Psoas muscle (tissue), 8 donors: ENCODE measurements around the gene VPS26A. TPM values are rescaled to one million over a fixed set of nuclear protein-coding genes. Genes with fewer than 3 reads are reported as not detected.

ENCODE experiments used
- ATAC-seq, 4 donors: fragments of 200-7000 bp; cut with Tn5 transposase; one replicate each; pipeline ENCODE4 v1.9.1; 2020; ENCODE audit warnings: moderate library complexity in 3 of 4, mild to moderate bottlenecking in 2 of 4
- DNase-seq, 2 donors: peaks; one replicate each; pipeline ENCODE4 v3.0.0-alpha.2; 2020
- H3K27ac ChIP-seq: fragments of 200-600 bp; one replicate; pipeline ENCODE4 v1.8.0; 2022
- H3K27me3 ChIP-seq, 3 donors: fragments of 200-600 bp in 1 of 3; one replicate each; pipeline versions ENCODE4 v1.6.1 to v1.8.0; 2013 to 2022; ENCODE audit warnings: low read length in 2 of 3, mild to moderate bottlenecking in 2 of 3, moderate library complexity in 1 of 3; ENCODE audit not compliant: insufficient read depth in 3 of 3
- H3K36me3 ChIP-seq, 2 donors: fragments of 200-600 bp in 1 of 2; one replicate each; pipeline versions ENCODE4 v1.6.1 to v1.8.0; 2013 to 2022; ENCODE audit warnings: low read depth in 1 of 2, mild to moderate bottlenecking in 1 of 2, moderate library complexity in 1 of 2; ENCODE audit not compliant: insufficient read depth in 1 of 2
- H3K4me1 ChIP-seq: fragments of 200-600 bp; one replicate; pipeline ENCODE4 v1.8.0; 2022
- H3K4me3 ChIP-seq: fragments of 200-600 bp; one replicate; pipeline ENCODE4 v1.8.0; 2022; ENCODE audit warnings: mild to moderate bottlenecking
- H3K9me3 ChIP-seq: fragments of 200-600 bp; one replicate; pipeline ENCODE4 v1.8.0; 2022
- CTCF ChIP-seq: fragments of 200-600 bp; IDR thresholded peaks from one replicate; pipeline ENCODE4 v1.8.0; 2022; ENCODE audit warnings: antibody characterized with exemption
- WGBS, 3 donors: extraction: QIAGEN DNeasy Blood & Tissue Kit; methylation state at CpG; one replicate each; pipeline versions ENCODE4 v1.1.6 to v1.1.7; 2013; 5-methylcytosine and 5-hydroxymethylcytosine counted together
- intact Hi-C, 2 donors: fragments of 100-400 bp; cut with DNase I; formaldehyde crosslinking; loops; one replicate each; pipeline versions ENCODE4 v1.11.0 to v1.14.2; 2022
- polyA plus RNA-seq, 3 donors: library from polyadenylated mRNA; stranded (reverse); fragments of 200-250 nt; gene quantifications; one replicate each; pipeline ENCODE4 v1.2.3, GENCODE V29; 2013
- total RNA-seq, 4 donors: library from RNA; stranded (reverse); fragmentation: NEBNext Ultra II Directional in 2 of 4; extraction: Animal tissue kit (Norgen Biotek cat#: 25700) in 2 of 4; gene quantifications; one replicate each; pipeline versions ENCODE4 v1.2.1 to v1.2.4, GENCODE V29; 2021 to 2023
- donor health status: healthy with polysubstance abuse.
- donor health status: DM: no; HTN: no; CAD: no; lungs with moderate emphysema.
- donor health status: Bipolar disorder and iron deficiency.
- donor health status: healthy.
- donor health status: DM: yes; HTN: yes; CAD: no.
- donor health status: DM: no; HTN: no; CAD: no.
- donor health status: DM: no; HTN: no; CAD: no.
- donor health status: DM: yes; HTN: yes; CAD: no.

Gene VPS26A
- total and polyA plus RNA-seq, 7 donors, result 23.4 to 62.8 (median 38.2) TPM

- H3K9me3 ChIP-seq, result no peaks in the 10 kb centered on the region
- peak overlapping the region; percentile 5 for H3K27ac ChIP-seq
- 46 to 52% (median 47%) methylated on average over 17 of the region's 17 CpGs for WGBS, 3 donors
- no peaks in the 10 kb centered on the region for H3K27me3 ChIP-seq
- H3K4me1 ChIP-seq, result peaks cover 5% of the 10 kb centered on the region
- H3K4me3 ChIP-seq, result peak overlapping the region; percentile 8
- intact Hi-C loops, result loop anchor here (2.0 to 5.0 kb wide), 2 partner anchors 86 to 88 kb away; no protein-coding TSS in a partner anchor
- DNase-seq, result peak; percentile 33 to 60
- H3K36me3 ChIP-seq, result no peaks in the 10 kb centered on the region
- ATAC-seq, result peak; percentile 84 to 95 (median 88)
- TF ChIP-seq CTCF, result peak; percentile 78
These were observed 30.8 kb upstream of the VPS26A start for GRCh38 chr10:69092959-69093850.

- WGBS, 3 donors, result 79 to 92% (median 88%) methylated on average over 1 of the region's 1 CpG
- ATAC-seq (no peak), DNase-seq (no peak)
- Histone ChIP-seq H3K27ac (no peak overlapping the region), H3K36me3 (no peaks in the 10 kb centered on the region), H3K4me1 (peaks cover 5% of the 10 kb centered on the region), H3K4me3 (no peak overlapping the region), H3K27me3 (no peaks in the 10 kb centered on the region), H3K9me3 (no peaks in the 10 kb centered on the region)
- no peak for TF ChIP-seq CTCF
- intact Hi-C loops, result loop anchor here (2.0 to 5.0 kb wide), 2 partner anchors 87 to 89 kb away; no protein-coding TSS in a partner anchor
These were observed 30.0 kb upstream of the VPS26A start for GRCh38 chr10:69093933-69094332.

GRCh38 chr10:69096045-69096444, 27.9 kb upstream of the VPS26A start:
- 73 to 84% (median 73%) methylated on average over 2 of the region's 2 CpGs for WGBS, 3 donors
- H3K27ac ChIP-seq, result no peak overlapping the region
- H3K36me3 ChIP-seq, result no peaks in the 10 kb centered on the region
- H3K4me3 ChIP-seq, result no peak overlapping the region
- ATAC-seq (no peak), DNase-seq (no peak)
- H3K4me1 ChIP-seq, result peaks cover 5% of the 10 kb centered on the region
- intact Hi-C loops, result no loop called here
- H3K9me3 ChIP-seq, result no peaks in the 10 kb centered on the region
- no peaks in the 10 kb centered on the region for H3K27me3 ChIP-seq
- TF ChIP-seq CTCF, result no peak

GRCh38 chr10:69097729-69098128, 26.2 kb upstream of the VPS26A start:
- WGBS, 3 donors, result 69 to 79% (median 75%) methylated on average over 4 of the region's 4 CpGs
- DNase-seq (no peak), ATAC-seq (no peak)
- no peak for TF ChIP-seq CTCF
- intact Hi-C loops, result no loop called here
- no peak overlapping the region for H3K27ac ChIP-seq
- H3K9me3 ChIP-seq, result no peaks in the 10 kb centered on the region
- no peak overlapping the region for H3K4me3 ChIP-seq
- H3K4me1 ChIP-seq, result peaks cover 4% of the 10 kb centered on the region
- H3K36me3 ChIP-seq, result no peaks in the 10 kb centered on the region
- H3K27me3 ChIP-seq, result no peaks in the 10 kb centered on the region
